Lung (tissue), 12 donors: Measurements from ENCODE around the gene CD5L. TPM values are rescaled to one million over a fixed set of nuclear protein-coding genes. Genes with fewer than 3 reads are reported as not detected.

ENCODE experiments used
- ATAC-seq: fragments of 200-7000 bp; cut with Tn5 transposase; one replicate; pipeline ENCODE4 v1.9.1; 2020; ENCODE audit warnings: moderate number of reproducible peaks; ENCODE audit not compliant: insufficient read depth, low FRiP score
- DNase-seq, 3 donors: peaks; one replicate each; pipeline ENCODE4 v3.0.0-alpha.2; 2013 to 2017
- H3K27ac ChIP-seq, 2 donors: one replicate each; pipeline ENCODE4 v1.5.1; 2013; ENCODE audit warnings: mild to moderate bottlenecking in 2 of 2, moderate library complexity in 2 of 2, control low read depth in 1 of 2, inconsistent platforms in 1 of 2, low read depth in 1 of 2, low read length in 1 of 2
- H3K27me3 ChIP-seq, 3 donors: one replicate each; pipeline ENCODE4 v1.5.1; 2013; ENCODE audit warnings: low read length in 2 of 3; ENCODE audit not compliant: control insufficient read depth in 3 of 3, insufficient read depth in 3 of 3
- H3K36me3 ChIP-seq, 4 donors: one replicate each; pipeline ENCODE4 v1.5.1; 2013; ENCODE audit warnings: low read length in 4 of 4, mild to moderate bottlenecking in 1 of 4, moderate library complexity in 1 of 4; ENCODE audit not compliant: control insufficient read depth in 4 of 4, insufficient read depth in 4 of 4
- H3K4me1 ChIP-seq, 5 donors: one replicate each; pipeline ENCODE4 v1.5.1; 2013; ENCODE audit warnings: low read length in 5 of 5, mild to moderate bottlenecking in 2 of 5, moderate library complexity in 1 of 5; ENCODE audit not compliant: control insufficient read depth in 5 of 5, insufficient read depth in 5 of 5
- H3K4me3 ChIP-seq: one replicate; pipeline ENCODE4 v1.5.1; 2013; ENCODE audit warnings: mild to moderate bottlenecking, control low read depth, moderate library complexity
- H3K9ac ChIP-seq, 2 donors: one replicate each; pipeline ENCODE4 v1.5.1; 2013; ENCODE audit warnings: low read length in 2 of 2, control low read depth in 1 of 2; ENCODE audit not compliant: insufficient read depth in 1 of 2
- H3K9me3 ChIP-seq, 4 donors: one replicate each; pipeline ENCODE4 v1.5.1; 2013; ENCODE audit warnings: low read length in 3 of 4, mild to moderate bottlenecking in 1 of 4, moderate library complexity in 1 of 4; ENCODE audit not compliant: control insufficient read depth in 4 of 4, insufficient read depth in 3 of 4
- WGBS, 2 donors: extraction: QIAGEN DNeasy Blood & Tissue Kit; methylation state at CpG; one replicate each; pipeline ENCODE4 v1.1.7; 2013; 5-methylcytosine and 5-hydroxymethylcytosine counted together
- polyA plus RNA-seq, 2 donors: library from polyadenylated mRNA; stranded (reverse); fragments of 200-250 nt; gene quantifications; one replicate each; pipeline ENCODE4 v1.2.1, GENCODE V29; 2013
- total RNA-seq, 2 donors: library from RNA; depleted of rRNA in 1 of 2; stranded (reverse); fragments of >200 nt in 1 of 2; gene quantifications; one replicate each; pipeline ENCODE4 v1.2.1, GENCODE V29; 2014 to 2021
- TF ChIP-seq, protein P1 (sequence below): IDR thresholded peaks from 2 replicates; pipeline ENCODE4 v1.5.1; 2012; ENCODE audit warnings: mild to moderate bottlenecking; ENCODE audit errors: control extremely low read depth, extremely low read depth
- donor health status: control.
- donor health status: control.
- donor health status: Bipolar disorder and iron deficiency.
- donor health status: healthy.
- donor health status: DM: yes; HTN: yes; CAD: no.

Gene CD5L
- total and polyA plus RNA-seq, 4 donors = 0.17 to 6.1 (median 0.40) TPM

DNA sequence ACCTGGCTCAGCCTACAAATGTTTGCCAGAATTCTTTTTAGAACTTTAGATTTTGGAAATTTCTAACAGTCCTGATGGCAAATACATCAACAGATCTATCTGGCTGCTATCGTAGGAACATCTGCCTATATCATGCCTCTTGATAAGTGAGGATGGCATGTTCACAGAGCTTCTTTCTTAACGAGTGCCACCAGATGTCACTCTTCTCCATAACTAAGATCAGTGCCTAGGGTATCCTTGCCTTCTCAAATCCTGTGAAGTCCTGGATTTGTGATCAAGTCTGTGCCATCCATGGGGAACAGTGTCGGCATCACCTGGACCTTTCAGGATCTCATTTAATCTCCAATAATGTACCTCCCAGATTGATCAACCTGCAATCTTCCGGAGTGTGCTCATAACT lies 36.5 kb upstream of the CD5L start:
- ATAC-seq (no peak), DNase-seq (peak in 2 of 3 donors; percentile 30 to 46)
- H3K36me3 ChIP-seq = no peaks in the 10 kb centered on the region
- 37 to 52% methylated on average over 4 of the region's 4 CpGs for WGBS, 2 donors
- no peak overlapping the region for H3K9ac ChIP-seq
- H3K4me3 ChIP-seq = no peak overlapping the region
- peaks cover 0 to 2% (median 0%) of the 10 kb centered on the region in 3 donors for H3K27me3 ChIP-seq
- H3K4me1 ChIP-seq = no peaks in the 10 kb centered on the region
- TF ChIP-seq, protein P1, sequence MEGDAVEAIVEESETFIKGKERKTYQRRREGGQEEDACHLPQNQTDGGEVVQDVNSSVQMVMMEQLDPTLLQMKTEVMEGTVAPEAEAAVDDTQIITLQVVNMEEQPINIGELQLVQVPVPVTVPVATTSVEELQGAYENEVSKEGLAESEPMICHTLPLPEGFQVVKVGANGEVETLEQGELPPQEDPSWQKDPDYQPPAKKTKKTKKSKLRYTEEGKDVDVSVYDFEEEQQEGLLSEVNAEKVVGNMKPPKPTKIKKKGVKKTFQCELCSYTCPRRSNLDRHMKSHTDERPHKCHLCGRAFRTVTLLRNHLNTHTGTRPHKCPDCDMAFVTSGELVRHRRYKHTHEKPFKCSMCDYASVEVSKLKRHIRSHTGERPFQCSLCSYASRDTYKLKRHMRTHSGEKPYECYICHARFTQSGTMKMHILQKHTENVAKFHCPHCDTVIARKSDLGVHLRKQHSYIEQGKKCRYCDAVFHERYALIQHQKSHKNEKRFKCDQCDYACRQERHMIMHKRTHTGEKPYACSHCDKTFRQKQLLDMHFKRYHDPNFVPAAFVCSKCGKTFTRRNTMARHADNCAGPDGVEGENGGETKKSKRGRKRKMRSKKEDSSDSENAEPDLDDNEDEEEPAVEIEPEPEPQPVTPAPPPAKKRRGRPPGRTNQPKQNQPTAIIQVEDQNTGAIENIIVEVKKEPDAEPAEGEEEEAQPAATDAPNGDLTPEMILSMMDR = no peak
- no peaks in the 10 kb centered on the region for H3K9me3 ChIP-seq
- no peak overlapping the region for H3K27ac ChIP-seq

DNA sequence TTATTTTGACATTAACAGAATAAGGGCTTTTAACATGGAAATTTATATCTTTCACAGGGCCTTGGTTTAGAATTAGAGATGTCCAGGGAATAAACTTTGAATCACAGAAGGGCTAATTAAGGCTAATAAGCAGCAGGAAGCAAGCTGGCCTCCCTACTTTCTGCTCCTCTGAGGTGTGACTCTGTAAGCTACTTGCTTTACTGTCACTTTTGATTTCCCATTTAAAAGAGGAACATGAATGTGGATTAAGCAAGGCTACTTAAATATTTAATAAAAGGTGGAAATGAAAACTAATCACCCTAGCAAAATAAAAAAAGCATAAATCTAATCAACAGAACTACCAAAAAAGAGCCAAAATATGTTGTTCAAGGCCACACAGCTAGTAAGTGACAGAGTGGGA lies 28.9 kb upstream of the CD5L start:
- no peaks in the 10 kb centered on the region for H3K4me1 ChIP-seq
- no peak overlapping the region for H3K9ac ChIP-seq
- no peak overlapping the region for H3K27ac ChIP-seq
- no peak for ATAC-seq
- DNase-seq = no peak
- TF ChIP-seq, protein P1 = no peak
- no peak overlapping the region for H3K4me3 ChIP-seq
- no peaks in the 10 kb centered on the region for H3K36me3 ChIP-seq
- H3K9me3 ChIP-seq = no peaks in the 10 kb centered on the region
- H3K27me3 ChIP-seq = peaks cover 0 to 2% (median 0%) of the 10 kb centered on the region in 3 donors

DNA sequence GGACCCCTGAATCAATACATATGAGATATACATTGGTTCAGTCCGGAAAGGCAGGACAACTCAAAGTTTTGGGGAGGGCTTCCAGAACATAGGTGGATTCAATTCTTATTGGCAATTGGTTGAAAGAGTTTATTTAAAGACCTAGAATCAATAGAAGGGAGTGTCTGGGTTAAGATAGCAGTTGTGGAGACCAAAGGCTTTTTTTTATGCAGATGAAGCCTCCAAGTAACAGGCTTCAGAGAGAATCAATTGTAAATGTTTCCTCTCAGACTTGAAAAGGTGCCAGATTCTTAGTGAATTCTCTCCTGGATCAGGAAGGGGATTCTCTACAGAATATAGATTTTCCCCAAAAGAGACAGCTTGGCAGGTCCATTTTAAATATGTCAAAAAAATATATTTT lies 27.0 kb upstream of the CD5L start:
- H3K36me3 ChIP-seq = no peaks in the 10 kb centered on the region
- no peaks in the 10 kb centered on the region for H3K27me3 ChIP-seq
- TF ChIP-seq, protein P1 = no peak
- DNase-seq = no peak
- no peaks in the 10 kb centered on the region for H3K9me3 ChIP-seq
- no peak overlapping the region for H3K27ac ChIP-seq
- H3K4me3 ChIP-seq = no peak overlapping the region
- H3K4me1 ChIP-seq = no peaks in the 10 kb centered on the region
- 89 to 100% methylated on average over 1 of the region's 1 CpG for WGBS, 2 donors
- ATAC-seq = no peak
- no peak overlapping the region for H3K9ac ChIP-seq
